Neural cell (in vitro differentiated cells): ENCODE data around the gene SCGB2B2.
A peak's percentile ranks its signal among the peaks of the same experiment; 100 is the strongest.

Experiments used
- CTCF ChIP-seq: fragments of 450-650 bp; IDR thresholded peaks from 2 replicates; pipeline ENCODE4 v1.5.1; 2014; ENCODE audit warnings: antibody characterized with exemption, mild to moderate bottlenecking, moderate library complexity; ENCODE audit not compliant: poor library complexity, severe bottlenecking
- SMC3 ChIP-seq: fragments of 450-650 bp; conservative IDR thresholded peaks from 2 replicates; pipeline ENCODE4 v1.6.1; 2014; ENCODE audit warnings: antibody characterized with exemption, mild to moderate bottlenecking, moderate library complexity; ENCODE audit not compliant: poor library complexity

- no peak for TF ChIP-seq SMC3
- TF ChIP-seq CTCF: peak; percentile 14
Measured at GRCh38 chr19:34677386-34678084, 576 bp upstream of the SCGB2B2 start, which contains the start of gene ZNF302.
